ENCODE results near the gene OSBPL9. TPM values are rescaled to one million over a fixed set of nuclear protein-coding genes. Genes with fewer than 3 reads are reported as not detected.
"Not testable (repeated sequence)": the region's sequence is repeated elsewhere in the genome, so short reads cannot be mapped to it uniquely, and the experiment has no call there.

OSBPL9 gene
- total RNA-seq, 1 donor from 2014 or later = 103 TPM

DNA sequence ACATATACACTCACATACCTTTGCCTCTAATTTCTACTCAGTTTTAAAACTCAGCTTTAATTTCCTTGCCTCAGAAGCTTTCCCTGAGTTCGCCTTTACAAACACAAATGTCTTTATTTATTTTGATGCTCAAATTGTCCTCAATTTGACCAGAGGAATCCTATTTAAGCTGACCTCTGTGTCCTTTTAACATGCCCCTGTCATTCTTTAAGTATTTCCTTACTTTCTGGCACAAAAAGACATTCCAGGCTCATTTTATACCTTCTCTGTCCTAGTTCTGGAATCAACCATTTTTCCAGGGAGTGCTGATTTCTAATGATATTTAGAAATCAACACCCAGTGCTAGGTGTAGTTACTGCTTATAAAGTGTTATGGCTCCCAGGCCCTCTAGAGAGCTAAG, 82.5 kb downstream of the OSBPL9 start:
- peaks cover 3% of the 10 kb centered on the region for H3K36me3 Mint-ChIP-seq
- no peak overlapping the region for H3K27ac Mint-ChIP-seq
- H3K4me1 Mint-ChIP-seq = no peaks in the 10 kb centered on the region
- no peak for DNase-seq (ENCODE audit: low spot score in 2 of 2, unreplicated experiment in 2 of 2)
- peaks cover 10% of the 10 kb centered on the region for H3K9me3 Mint-ChIP-seq
- H3K27me3 Mint-ChIP-seq (ENCODE audit: low read depth) = no peaks in the 10 kb centered on the region
- TF ChIP-seq, protein P1, sequence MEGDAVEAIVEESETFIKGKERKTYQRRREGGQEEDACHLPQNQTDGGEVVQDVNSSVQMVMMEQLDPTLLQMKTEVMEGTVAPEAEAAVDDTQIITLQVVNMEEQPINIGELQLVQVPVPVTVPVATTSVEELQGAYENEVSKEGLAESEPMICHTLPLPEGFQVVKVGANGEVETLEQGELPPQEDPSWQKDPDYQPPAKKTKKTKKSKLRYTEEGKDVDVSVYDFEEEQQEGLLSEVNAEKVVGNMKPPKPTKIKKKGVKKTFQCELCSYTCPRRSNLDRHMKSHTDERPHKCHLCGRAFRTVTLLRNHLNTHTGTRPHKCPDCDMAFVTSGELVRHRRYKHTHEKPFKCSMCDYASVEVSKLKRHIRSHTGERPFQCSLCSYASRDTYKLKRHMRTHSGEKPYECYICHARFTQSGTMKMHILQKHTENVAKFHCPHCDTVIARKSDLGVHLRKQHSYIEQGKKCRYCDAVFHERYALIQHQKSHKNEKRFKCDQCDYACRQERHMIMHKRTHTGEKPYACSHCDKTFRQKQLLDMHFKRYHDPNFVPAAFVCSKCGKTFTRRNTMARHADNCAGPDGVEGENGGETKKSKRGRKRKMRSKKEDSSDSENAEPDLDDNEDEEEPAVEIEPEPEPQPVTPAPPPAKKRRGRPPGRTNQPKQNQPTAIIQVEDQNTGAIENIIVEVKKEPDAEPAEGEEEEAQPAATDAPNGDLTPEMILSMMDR (IDR thresholded peaks at IDR 0.05; ENCODE audit: unreplicated experiment) = no peak
- H3K4me3 Mint-ChIP-seq = no peak overlapping the region

DNA sequence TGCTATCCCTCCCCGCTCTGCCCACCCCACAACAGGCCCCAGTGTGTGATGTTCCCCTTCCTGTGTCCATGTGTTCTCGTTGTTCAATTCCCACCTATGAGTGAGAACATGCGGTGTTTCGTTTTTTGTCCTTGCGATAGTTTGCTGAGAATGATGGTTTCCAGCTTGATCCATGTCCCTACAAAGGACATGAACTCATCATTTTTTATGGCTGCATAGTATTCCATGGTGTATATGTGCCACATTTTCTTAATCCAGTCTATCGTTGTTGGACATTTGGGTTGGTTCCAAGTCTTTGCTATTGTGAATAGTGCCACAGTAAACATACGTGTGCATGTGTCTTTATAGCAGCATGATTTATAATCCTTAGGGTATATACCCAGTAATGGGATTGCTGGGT, 84.9 kb downstream of the OSBPL9 start:
- not testable (repeated sequence) for H3K4me3 Mint-ChIP-seq; H3K27ac Mint-ChIP-seq; H3K4me1 Mint-ChIP-seq; DNase-seq (ENCODE audit: low spot score in 2 of 2, unreplicated experiment in 2 of 2); H3K27me3 Mint-ChIP-seq (ENCODE audit: low read depth); H3K36me3 Mint-ChIP-seq
- H3K9me3 Mint-ChIP-seq = peaks cover 10% of the 10 kb centered on the region

DNA sequence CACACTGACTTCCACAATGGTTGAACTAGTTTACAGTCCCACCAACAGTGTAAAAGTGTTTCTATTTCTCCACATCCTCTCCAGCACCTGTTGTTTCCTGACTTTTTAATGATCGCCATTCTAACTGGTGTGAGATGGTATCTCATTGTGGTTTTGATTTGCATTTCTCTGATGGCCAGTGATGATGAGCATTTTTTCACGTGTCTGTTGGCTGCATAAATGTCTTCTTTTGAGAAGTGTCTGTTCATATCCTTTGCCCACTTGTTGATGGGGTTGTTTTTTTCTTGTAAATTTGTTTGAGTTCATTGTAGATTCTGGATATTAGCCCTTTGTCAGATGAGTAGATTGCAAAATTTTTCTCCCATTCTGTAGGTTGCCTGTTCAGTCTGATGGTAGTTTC, 85.3 kb downstream of the OSBPL9 start:
- peaks cover 10% of the 10 kb centered on the region for H3K9me3 Mint-ChIP-seq
- not testable (repeated sequence) for H3K27ac Mint-ChIP-seq; DNase-seq (ENCODE audit: low spot score in 2 of 2, unreplicated experiment in 2 of 2); H3K4me1 Mint-ChIP-seq; H3K4me3 Mint-ChIP-seq; H3K27me3 Mint-ChIP-seq (ENCODE audit: low read depth); H3K36me3 Mint-ChIP-seq

DNA sequence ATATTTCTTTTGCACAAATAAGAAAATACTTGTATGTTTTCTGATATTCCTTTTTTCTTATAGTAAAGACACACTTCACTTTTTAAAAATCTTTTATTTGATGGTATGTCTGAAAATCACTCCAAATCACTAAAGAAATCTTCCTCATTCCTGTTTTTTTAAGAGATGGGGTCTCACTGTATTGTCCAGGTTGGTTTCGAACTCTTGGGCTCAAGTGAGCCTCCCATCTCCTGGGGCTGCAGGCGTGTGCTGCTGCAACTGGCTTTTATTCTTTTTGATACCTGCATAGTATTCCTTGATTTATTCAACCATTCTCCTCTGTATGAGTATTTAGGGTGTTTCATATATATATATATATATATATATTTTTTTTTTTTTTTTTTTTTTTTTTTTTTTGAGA, 88.1 kb downstream of the OSBPL9 start:
- no peak overlapping the region for H3K4me3 Mint-ChIP-seq
- H3K27me3 Mint-ChIP-seq (ENCODE audit: low read depth) = no peaks in the 10 kb centered on the region
- DNase-seq (ENCODE audit: low spot score in 2 of 2, unreplicated experiment in 2 of 2) = no peak
- no peaks in the 10 kb centered on the region for H3K4me1 Mint-ChIP-seq
- H3K9me3 Mint-ChIP-seq = no peaks in the 10 kb centered on the region
- H3K36me3 Mint-ChIP-seq = peaks cover 3% of the 10 kb centered on the region
- TF ChIP-seq, protein P1 (IDR thresholded peaks at IDR 0.05; ENCODE audit: unreplicated experiment) = no peak
- no peak overlapping the region for H3K27ac Mint-ChIP-seq

DNA sequence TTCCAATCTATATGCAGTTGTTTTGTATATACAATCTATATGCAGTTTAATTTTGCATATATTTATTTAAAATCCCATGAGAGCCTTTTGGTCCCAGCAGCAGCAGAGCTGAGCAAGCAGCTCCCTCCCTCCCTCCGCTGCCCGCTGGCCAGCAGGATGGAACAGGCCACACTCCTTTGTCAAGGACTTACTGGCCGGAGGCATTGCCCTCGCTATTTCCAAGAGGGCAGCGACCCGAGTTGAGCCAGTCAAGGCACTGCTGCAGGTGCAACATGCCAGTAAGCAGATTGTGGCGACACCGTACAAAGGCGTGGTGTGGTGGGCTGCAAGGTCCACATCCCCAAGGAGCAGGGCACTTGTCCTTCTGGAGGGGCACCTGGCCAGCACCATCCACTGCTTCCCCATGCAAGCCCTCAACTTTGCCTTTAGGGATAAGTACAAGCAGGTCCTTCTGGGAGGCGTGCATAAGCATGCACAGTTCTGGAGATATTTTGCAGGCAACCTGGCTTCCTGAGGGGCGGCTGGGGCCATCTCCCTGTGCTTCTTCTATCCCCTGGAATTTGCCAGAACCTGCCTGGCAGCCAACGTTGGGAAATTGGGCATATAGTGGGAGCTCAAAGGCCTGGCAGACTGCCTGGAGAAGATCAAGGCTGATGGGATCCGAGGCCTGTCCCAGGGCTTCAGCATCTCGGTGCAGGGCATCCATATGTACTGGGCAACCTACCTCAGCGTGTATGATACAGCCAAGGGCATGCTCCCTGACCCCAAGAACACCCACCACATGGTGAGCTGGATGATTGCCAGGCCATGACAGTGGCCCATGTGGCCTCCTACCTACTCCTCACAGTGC, 92.2 kb downstream of the OSBPL9 start:
- Mint-ChIP-seq H3K27me3 (ENCODE audit: low read depth) (no peaks in the 10 kb centered on the region), H3K27ac (no peak overlapping the region), H3K9me3 (peaks cover 9% of the 10 kb centered on the region), H3K4me1 (no peaks in the 10 kb centered on the region), H3K36me3 (peaks cover 8% of the 10 kb centered on the region), H3K4me3 (no peak overlapping the region)
- DNase-seq (ENCODE audit: low spot score in 2 of 2, unreplicated experiment in 2 of 2) = no peak
- TF ChIP-seq, protein P1 (IDR thresholded peaks at IDR 0.05; ENCODE audit: unreplicated experiment) = no peak

DNA sequence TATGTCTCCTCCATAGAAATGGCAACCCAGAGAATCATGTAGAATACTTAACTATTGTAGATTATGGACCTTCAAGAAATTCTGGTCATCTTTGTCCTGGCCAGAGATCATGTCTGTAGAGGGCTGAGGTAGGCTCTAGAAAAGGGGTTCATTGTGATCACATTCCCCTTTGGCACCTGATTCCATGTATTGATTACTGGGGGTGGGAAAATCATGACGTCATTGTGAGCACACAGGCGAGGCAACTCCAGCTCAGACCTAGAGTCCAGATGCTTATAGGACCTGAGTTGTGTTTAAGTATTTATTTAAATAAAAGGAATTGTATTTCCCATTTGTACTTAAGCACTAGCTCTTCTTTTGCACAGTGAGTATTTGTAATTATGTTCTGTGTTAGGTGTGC, 93.1 kb downstream of the OSBPL9 start:
- H3K4me1 Mint-ChIP-seq = no peaks in the 10 kb centered on the region
- TF ChIP-seq, protein P1 (IDR thresholded peaks at IDR 0.05; ENCODE audit: unreplicated experiment) = no peak
- H3K27ac Mint-ChIP-seq = no peak overlapping the region
- DNase-seq (ENCODE audit: low spot score in 2 of 2, unreplicated experiment in 2 of 2) = no peak
- no peaks in the 10 kb centered on the region for H3K27me3 Mint-ChIP-seq (ENCODE audit: low read depth)
- peaks cover 9% of the 10 kb centered on the region for H3K9me3 Mint-ChIP-seq
- H3K36me3 Mint-ChIP-seq = peaks cover 8% of the 10 kb centered on the region
- no peak overlapping the region for H3K4me3 Mint-ChIP-seq

Data from mesothelial cell of epicardium (in vitro differentiated cells).